ENCODE results near the gene ADAMTS16. TPM values are rescaled to one million over a fixed set of nuclear protein-coding genes. Genes with fewer than 3 reads are reported as not detected.

Gene ADAMTS16
- total and polyA plus RNA-seq, 2 experiments from 2014 or later: 2.8 to 15.4 TPM

DNA sequence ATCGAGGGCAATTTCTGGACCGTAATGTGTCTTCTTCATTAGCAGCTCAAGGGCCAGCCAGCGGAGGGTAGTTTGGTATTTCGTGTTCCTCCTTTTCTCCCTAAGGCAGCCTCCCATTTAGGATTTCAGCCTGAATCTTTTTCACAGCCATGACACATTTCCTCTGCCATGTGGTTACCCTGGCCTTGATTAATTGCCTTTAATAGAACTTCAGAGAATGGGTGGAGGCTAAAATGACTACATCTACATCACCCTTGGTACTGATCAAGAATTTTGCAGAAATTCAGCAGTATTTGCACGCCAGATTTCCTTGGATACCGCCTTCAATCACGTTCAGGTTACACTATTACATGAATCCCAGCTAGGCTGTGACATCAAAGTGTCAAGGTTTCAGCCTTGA, 58.0 kb downstream of the ADAMTS16 start:
- TF ChIP-seq JUNB (IDR thresholded peaks at IDR 0.05; ENCODE audit: unreplicated experiment) (no peak), ZNF462 (CRISPR knock-in tag; IDR thresholded peaks at IDR 0.05) (no peak), NANOG (IDR thresholded peaks at IDR 0.05; ENCODE audit: borderline replicate concordance) (no peak), EZH2 (IDR thresholded peaks at IDR 0.05; ENCODE audit: low read depth, unreplicated experiment) (no peak), CTCF (conservative IDR thresholded peaks at IDR 0.05; ENCODE audit: low read depth in 2 of 2) (no peak), CREB1 (CRISPR knock-in tag; IDR thresholded peaks at IDR 0.05; ENCODE audit: low read depth) (no peak), STAT1 (IDR thresholded peaks at IDR 0.05; ENCODE audit: unreplicated experiment) (no peak), ZNF331 (CRISPR knock-in tag; IDR thresholded peaks at IDR 0.05; ENCODE audit: low read depth) (no peak), POLR2AphosphoS5 (IDR thresholded peaks at IDR 0.05; ENCODE audit: low read depth) (no peak), EZH2phosphoT487 (IDR thresholded peaks at IDR 0.05; ENCODE audit: unreplicated experiment) (no peak), ZNF114 (CRISPR knock-in tag; IDR thresholded peaks at IDR 0.05) (no peak), REST (IDR thresholded peaks at IDR 0.05; ENCODE audit: unreplicated experiment) (no peak), ETS1 (IDR thresholded peaks at IDR 0.05) (no peak)
- H3K9me3 Mint-ChIP-seq: no peaks in the 10 kb centered on the region; the same call in 1 of the 3 replicates
- peaks cover 25% of the 10 kb centered on the region for H3K4me1 Mint-ChIP-seq
- Histone ChIP-seq H3K79me2 (replicated peaks; ENCODE audit: insufficient read depth) (no peaks in the 10 kb centered on the region), H3K4me2 (no peak overlapping the region), H3K27me3 (ENCODE audit: insufficient read depth) (no peaks in the 10 kb centered on the region), H2AFZ (no peak overlapping the region), H3K36me3 (ENCODE audit: insufficient read depth) (peaks cover 11% of the 10 kb centered on the region; the same call in 1 of the 2 replicates), H3F3A (replicated peaks; ENCODE audit: low read depth) (no peaks in the 10 kb centered on the region), H3K4me1 (ENCODE audit: insufficient read depth) (peaks cover 15% of the 10 kb centered on the region), H3K4me3 (no peak overlapping the region), H3K27ac (ENCODE audit: low read depth) (no peak overlapping the region), H4K20me1 (replicated peaks; ENCODE audit: insufficient read depth) (no peaks in the 10 kb centered on the region), H3K9me2 (ENCODE audit: insufficient read depth) (peaks cover 9% of the 10 kb centered on the region; the same call in 1 of the 2 replicates)
- H3K27ac Mint-ChIP-seq: no peak overlapping the region
- DNase-seq (ENCODE audit: low spot score): no peak
- H3K27me3 Mint-ChIP-seq (ENCODE audit: insufficient read depth, low read depth, poor library complexity): no peaks in the 10 kb centered on the region
- no peak for ATAC-seq
- no peak overlapping the region for H3K4me3 Mint-ChIP-seq
- H3K36me3 Mint-ChIP-seq (ENCODE audit: low read depth): peaks cover 36% of the 10 kb centered on the region
